Cardiac muscle cell (in vitro differentiated cells and primary cell): ENCODE results near the gene SLC15A4. TPM values are rescaled to one million over a fixed set of nuclear protein-coding genes. Genes with fewer than 3 reads are reported as not detected.

Source experiments
- DNase-seq, 2 donors: peaks; one replicate each; pipeline versions ENCODE4 v3.0.0 to v3.0.0-alpha.2; 2010 to 2017; ENCODE audit warnings: low read depth in 1 of 2, low spot score in 1 of 2
- H3K27ac ChIP-seq: fragments of 200-600 bp; sonication (generic); 2 replicates; pipeline ENCODE4 v1.5.1; 2016
- H3K27me3 ChIP-seq: fragments of 200-600 bp; sonication (generic); 2 replicates; pipeline ENCODE4 v1.6.0; 2016; ENCODE audit warnings: control low read depth
- H3K36me3 ChIP-seq: fragments of 200-600 bp; sonication (generic); 2 replicates; pipeline ENCODE4 v1.5.1; 2016; ENCODE audit warnings: control low read depth
- H3K4me1 ChIP-seq: fragments of 200-600 bp; sonication (generic); 2 replicates; pipeline ENCODE4 v1.8.1; 2017; ENCODE audit warnings: low read depth, mild to moderate bottlenecking, mixed run types
- H3K4me3 ChIP-seq: fragments of 200-600 bp; sonication (generic); 2 replicates; pipeline ENCODE4 v1.5.1; 2016; ENCODE audit warnings: mild to moderate bottlenecking
- H3K9me3 ChIP-seq: fragments of 200-600 bp; sonication (generic); 2 replicates; pipeline ENCODE4 v1.5.1; 2017; ENCODE audit warnings: low read depth, mild to moderate bottlenecking, control low read depth
- polyA plus RNA-seq: library from polyadenylated mRNA; unstranded; fragments of >200 nt; fragmentation: Nextera tagmentation; extraction: Ambion mirVana; gene quantifications from 2 replicates; pipeline ENCODE4 v1.2.1, GENCODE V29; 2016
- total RNA-seq: library from RNA; depleted of rRNA; stranded (reverse); fragments of >200 nt; gene quantifications from 2 replicates; pipeline ENCODE4 v1.2.3, GENCODE V29; 2016
- TF ChIP-seq, protein P1 (sequence below): IDR thresholded peaks from 2 replicates; pipeline ENCODE4 v1.5.1; 2012; ENCODE audit warnings: low read depth, mild to moderate bottlenecking, low read length

SLC15A4 gene
- total and polyA plus RNA-seq, 2 experiments from 2014 or later: 27.2 to 39.4 TPM

DNA sequence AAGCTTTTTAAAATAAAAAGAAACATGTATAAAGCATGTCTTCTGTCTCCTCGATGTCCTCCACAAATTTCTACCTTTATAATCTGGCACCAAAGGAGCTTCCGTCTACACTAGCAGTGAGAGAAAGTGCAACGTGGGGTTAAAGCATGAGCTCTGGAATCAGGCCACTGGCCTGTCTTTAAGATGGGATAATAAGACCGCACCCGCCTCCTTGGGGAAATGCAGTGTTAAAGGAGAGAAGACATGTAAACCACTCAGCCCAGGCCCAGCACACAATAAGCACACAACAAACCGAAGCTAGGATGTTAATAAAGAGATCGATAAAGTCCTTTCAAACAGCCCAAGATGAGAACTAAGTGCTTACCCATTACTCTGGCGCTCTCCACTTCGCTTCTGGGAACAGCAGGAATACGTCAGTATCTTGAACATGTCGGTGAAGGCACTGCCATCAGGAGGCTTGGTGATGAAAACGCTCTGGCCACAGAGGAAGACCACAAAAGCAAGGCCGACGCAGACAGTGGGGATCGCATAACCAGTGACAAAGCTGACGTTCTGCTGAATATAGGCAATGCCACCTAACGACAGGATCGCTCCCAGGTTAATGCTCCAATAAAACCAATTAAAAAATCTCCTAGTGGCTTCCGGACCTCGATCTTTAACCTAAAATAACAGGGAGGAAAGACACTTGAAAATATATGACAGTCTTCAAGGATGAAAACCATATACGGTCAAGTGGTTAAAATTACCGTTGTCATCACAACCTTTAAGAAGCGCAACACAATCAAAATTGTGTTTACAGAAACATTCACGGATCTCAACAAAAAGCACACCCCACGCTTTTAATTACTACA is 9.1 kb downstream of the SLC15A4 start:
- Histone ChIP-seq H3K27me3 (no peaks in the 10 kb centered on the region), H3K27ac (no peak overlapping the region), H3K9me3 (no peaks in the 10 kb centered on the region), H3K36me3 (no peaks in the 10 kb centered on the region), H3K4me3 (no peak overlapping the region), H3K4me1 (peaks cover 10% of the 10 kb centered on the region)
- no peak for DNase-seq
- TF ChIP-seq, protein P1, sequence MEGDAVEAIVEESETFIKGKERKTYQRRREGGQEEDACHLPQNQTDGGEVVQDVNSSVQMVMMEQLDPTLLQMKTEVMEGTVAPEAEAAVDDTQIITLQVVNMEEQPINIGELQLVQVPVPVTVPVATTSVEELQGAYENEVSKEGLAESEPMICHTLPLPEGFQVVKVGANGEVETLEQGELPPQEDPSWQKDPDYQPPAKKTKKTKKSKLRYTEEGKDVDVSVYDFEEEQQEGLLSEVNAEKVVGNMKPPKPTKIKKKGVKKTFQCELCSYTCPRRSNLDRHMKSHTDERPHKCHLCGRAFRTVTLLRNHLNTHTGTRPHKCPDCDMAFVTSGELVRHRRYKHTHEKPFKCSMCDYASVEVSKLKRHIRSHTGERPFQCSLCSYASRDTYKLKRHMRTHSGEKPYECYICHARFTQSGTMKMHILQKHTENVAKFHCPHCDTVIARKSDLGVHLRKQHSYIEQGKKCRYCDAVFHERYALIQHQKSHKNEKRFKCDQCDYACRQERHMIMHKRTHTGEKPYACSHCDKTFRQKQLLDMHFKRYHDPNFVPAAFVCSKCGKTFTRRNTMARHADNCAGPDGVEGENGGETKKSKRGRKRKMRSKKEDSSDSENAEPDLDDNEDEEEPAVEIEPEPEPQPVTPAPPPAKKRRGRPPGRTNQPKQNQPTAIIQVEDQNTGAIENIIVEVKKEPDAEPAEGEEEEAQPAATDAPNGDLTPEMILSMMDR: no peak

DNA sequence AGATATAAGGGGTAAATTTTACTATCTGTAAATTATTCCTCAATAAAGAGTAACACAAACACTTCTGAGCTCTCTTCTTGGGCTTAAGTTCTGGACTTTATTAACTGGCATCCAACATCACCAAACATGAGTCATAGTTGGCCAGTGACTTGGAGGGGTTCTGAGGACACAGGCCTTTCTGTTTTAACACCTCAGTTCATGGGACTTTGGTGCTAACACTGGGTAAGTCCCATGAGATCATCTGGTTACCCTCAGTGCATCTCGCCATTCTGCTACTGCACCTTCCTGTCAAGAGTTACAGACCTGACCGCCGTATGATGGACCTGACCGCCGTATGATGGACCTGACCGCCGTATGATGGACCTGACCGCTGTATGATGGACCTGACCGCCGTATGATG is 9.9 kb downstream of the SLC15A4 start:
- Histone ChIP-seq H3K36me3 (no peaks in the 10 kb centered on the region), H3K4me3 (no peak overlapping the region), H3K4me1 (peaks cover 10% of the 10 kb centered on the region), H3K27me3 (no peaks in the 10 kb centered on the region), H3K9me3 (no peaks in the 10 kb centered on the region), H3K27ac (no peak overlapping the region)
- DNase-seq: no peak
- TF ChIP-seq, protein P1: no peak

DNA sequence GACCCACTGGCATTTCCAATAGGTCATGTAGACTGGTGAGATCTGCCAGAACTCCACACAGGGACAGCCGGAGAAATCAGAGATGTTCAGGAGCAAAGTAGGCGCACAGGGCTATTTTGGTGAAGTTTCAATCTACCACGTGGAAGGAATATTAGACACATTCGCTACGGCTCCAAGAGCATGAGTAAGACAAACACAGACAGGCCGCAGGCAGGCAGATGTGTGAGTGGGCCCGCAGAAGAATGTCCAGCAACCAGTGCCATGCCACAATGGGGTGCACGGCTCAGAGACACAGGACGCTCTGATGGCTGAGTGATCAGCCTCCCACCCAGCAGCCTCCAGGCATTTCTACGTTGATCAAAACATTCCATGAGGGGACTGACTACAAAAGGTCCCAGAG is 10.4 kb downstream of the SLC15A4 start:
- Histone ChIP-seq H3K27me3 (no peaks in the 10 kb centered on the region), H3K36me3 (peaks cover 4% of the 10 kb centered on the region), H3K9me3 (no peaks in the 10 kb centered on the region), H3K27ac (no peak overlapping the region), H3K4me3 (no peak overlapping the region), H3K4me1 (peaks cover 10% of the 10 kb centered on the region)
- TF ChIP-seq, protein P1: no peak
- no peak for DNase-seq

DNA sequence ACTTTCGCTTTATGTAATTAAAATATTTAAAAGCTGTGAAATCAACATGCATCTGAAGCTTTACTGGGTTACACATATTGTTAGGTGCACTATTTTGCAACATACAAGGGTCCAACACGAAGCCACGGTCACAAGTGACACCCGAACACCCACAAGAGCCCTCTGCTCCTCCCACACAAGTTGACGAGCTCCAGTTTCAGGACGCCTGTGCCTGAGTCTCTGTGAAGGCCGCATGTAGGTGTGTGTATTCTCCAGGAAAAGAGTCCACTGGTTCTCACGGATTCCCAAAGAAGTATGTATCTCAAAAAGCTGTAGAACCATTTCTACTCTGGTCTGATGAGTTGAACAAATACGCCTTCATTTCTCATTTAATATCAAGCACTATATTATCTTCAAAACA is 12.0 kb downstream of the SLC15A4 start:
- Histone ChIP-seq H3K9me3 (no peaks in the 10 kb centered on the region), H3K36me3 (peaks cover 6% of the 10 kb centered on the region), H3K27me3 (no peaks in the 10 kb centered on the region), H3K4me3 (no peak overlapping the region), H3K27ac (peak overlapping the region; percentile 40), H3K4me1 (peaks cover 10% of the 10 kb centered on the region)
- TF ChIP-seq, protein P1: no peak
- DNase-seq: no peak

DNA sequence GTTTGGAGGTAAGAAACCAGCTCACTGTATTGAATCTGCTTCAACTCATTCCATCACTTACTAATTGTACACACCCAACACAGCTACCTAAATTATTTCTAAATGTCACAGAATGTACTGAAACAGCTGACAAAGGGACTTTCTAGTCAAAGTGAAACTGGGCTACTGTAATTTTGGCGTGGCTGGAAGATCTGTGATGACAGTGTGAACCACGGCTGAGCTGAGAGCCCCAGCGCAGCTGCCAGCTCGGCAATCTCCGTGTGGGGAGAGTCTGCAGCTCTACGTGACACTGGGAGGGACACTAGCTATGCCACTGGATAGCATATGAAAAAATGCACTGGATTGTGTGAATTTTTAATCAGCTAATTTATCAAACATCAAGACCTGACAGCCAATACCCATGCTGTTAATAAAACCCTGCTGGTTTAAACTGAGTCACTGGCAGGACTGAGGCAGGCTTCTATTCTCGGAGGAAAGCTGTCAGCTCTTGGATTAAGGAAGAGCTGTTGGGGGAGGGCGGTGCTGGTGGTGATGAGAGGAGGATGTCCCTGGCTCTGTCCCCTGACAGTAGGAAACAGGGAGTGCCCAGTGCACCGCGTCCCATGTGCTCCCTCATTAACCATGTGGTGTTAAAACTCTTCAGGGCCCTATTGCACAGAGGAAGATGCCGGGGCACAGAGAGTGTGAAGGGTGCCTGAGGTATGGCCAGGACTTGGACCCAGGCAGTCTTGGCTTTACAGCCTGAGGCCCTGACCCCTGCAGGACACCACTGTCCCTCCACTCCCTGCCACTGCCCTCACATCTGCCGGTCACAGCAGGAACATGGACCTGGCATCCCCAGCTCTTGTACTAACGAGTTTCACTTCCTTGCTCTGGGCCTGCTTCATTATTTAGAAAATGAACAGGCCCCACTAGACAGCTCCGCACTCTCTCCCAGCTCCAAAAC is 13.3 kb downstream of the SLC15A4 start:
- DNase-seq: no peak

More for the DNA sequence above, 13.3 kb downstream of the SLC15A4 start:
- Histone ChIP-seq H3K4me3 (no peak overlapping the region), H3K27me3 (no peaks in the 10 kb centered on the region), H3K4me1 (peaks cover 4% of the 10 kb centered on the region), H3K27ac (peak overlapping the region; percentile 73), H3K9me3 (no peaks in the 10 kb centered on the region), H3K36me3 (peaks cover 6% of the 10 kb centered on the region)
- TF ChIP-seq, protein P1: no peak
